PFSK-1 (cell line): ENCODE data around the gene LY6G5C.

Source experiments
- FOXP2 ChIP-seq: optimal IDR thresholded peaks from 2 replicates; pipeline ENCODE3; 2011; ENCODE audit warnings: borderline replicate concordance, control low read depth, inconsistent platforms; ENCODE audit not compliant: insufficient read depth; ENCODE audit errors: extremely low read length, extremely low read depth
- POLR2AphosphoS5 ChIP-seq: IDR thresholded peaks from 2 replicates; pipeline ENCODE4 v1.6.1; 2012; ENCODE audit warnings: low read depth, mild to moderate bottlenecking, control low read depth, low read length, moderate library complexity
- REST ChIP-seq, 2 experiments: IDR thresholded peaks; 2 replicates each; pipeline versions ENCODE4 v1.6.1 to v1.8.0; 2011 to 2012; ENCODE audit warnings: low read depth in 2 of 2, low read length in 2 of 2, control low read depth in 1 of 2, inconsistent platforms in 1 of 2, mild to moderate bottlenecking in 1 of 2, moderate library complexity in 1 of 2; ENCODE audit not compliant: insufficient read depth in 1 of 2
- SIN3A ChIP-seq: IDR thresholded peaks from 2 replicates; pipeline ENCODE4 v1.6.1; 2012; ENCODE audit warnings: mild to moderate bottlenecking, low read length, moderate library complexity, borderline replicate concordance; ENCODE audit not compliant: insufficient read depth
- TAF1 ChIP-seq: IDR thresholded peaks from 2 replicates; pipeline ENCODE4 v1.6.1; 2012; ENCODE audit warnings: low read length, control low read depth, borderline replicate concordance; ENCODE audit not compliant: insufficient read depth

The LY6G5C gene

GRCh38 chr6:31651602-31652191, 29.2 kb downstream of the LY6G5C start:
- TF ChIP-seq REST (IDR thresholded peaks at IDR 0.05; ENCODE audit: insufficient read depth in 1 of 2, low read depth in 2 of 2, low read length in 2 of 2) (no peak), TAF1 (peak; percentile 11; the same call in 1 of the 2 replicates), SIN3A (peak; percentile 81; the same call in 1 of the 2 replicates)

GRCh38 chr6:31645325-31645724, 35.5 kb downstream of the LY6G5C start:
- TF ChIP-seq SIN3A (no peak), REST (IDR thresholded peaks at IDR 0.05; ENCODE audit: insufficient read depth in 1 of 2, low read depth in 2 of 2, low read length in 2 of 2) (no peak), TAF1 (no peak), POLR2AphosphoS5 (no peak), FOXP2 (no peak)

- TF ChIP-seq SIN3A = no peak
- TF ChIP-seq REST (IDR thresholded peaks at IDR 0.05; ENCODE audit: insufficient read depth in 1 of 2, low read depth in 2 of 2, low read length in 2 of 2) = no peak
- no peak for TF ChIP-seq TAF1
- no peak for TF ChIP-seq POLR2AphosphoS5
- TF ChIP-seq FOXP2 = no peak
Observed at GRCh38 chr6:31643818-31644454, 36.9 kb downstream of the LY6G5C start.

- no peak for TF ChIP-seq POLR2AphosphoS5
- TF ChIP-seq REST (IDR thresholded peaks at IDR 0.05; ENCODE audit: insufficient read depth in 1 of 2, low read depth in 2 of 2, low read length in 2 of 2) = no peak
- no peak for TF ChIP-seq SIN3A
- no peak for TF ChIP-seq FOXP2
- no peak for TF ChIP-seq TAF1
Observed at GRCh38 chr6:31642798-31643570, 37.9 kb downstream of the LY6G5C start.

GRCh38 chr6:31641370-31641769, 39.5 kb downstream of the LY6G5C start:
- TF ChIP-seq TAF1 = no peak
- no peak for TF ChIP-seq SIN3A
- no peak for TF ChIP-seq POLR2AphosphoS5
